ENCODE data around the gene ARL4A. TPM values are rescaled to one million over a fixed set of nuclear protein-coding genes. Genes with fewer than 3 reads are reported as not detected.

ARL4A gene
- total RNA-seq, 1 donor: 25.3 TPM

GRCh38 chr7:12692479-12693259 lies 5.2 kb downstream of the ARL4A start:
- Histone ChIP-seq H2AFZ (ENCODE audit: low read length) (no peak overlapping the region), H3K79me2 (ENCODE audit: insufficient read depth, low read length) (peaks cover 38% of the 10 kb centered on the region), H3K4me2 (ENCODE audit: insufficient read depth, low read length) (no peak overlapping the region), H3K4me1 (ENCODE audit: insufficient read depth, low read length) (peaks cover 14% of the 10 kb centered on the region), H4K20me1 (ENCODE audit: insufficient read depth, low read length) (no peaks in the 10 kb centered on the region), H3K36me3 (ENCODE audit: insufficient read depth, low read length) (no peaks in the 10 kb centered on the region), H3K27me3 (ENCODE audit: insufficient read depth, low read length) (no peaks in the 10 kb centered on the region), H3K4me3 (ENCODE audit: insufficient read depth, low read length) (no peak overlapping the region), H3K27ac (ENCODE audit: low read depth, low read length) (no peak overlapping the region), H3K9me3 (ENCODE audit: low read depth, low read length) (no peaks in the 10 kb centered on the region)
- TF ChIP-seq CTCF (IDR thresholded peaks at IDR 0.05; ENCODE audit: extremely low read depth, low read depth, low read length): no peak
- no peak for DNase-seq (ENCODE audit: insufficient read length, low spot score, missing footprints)

DNA sequence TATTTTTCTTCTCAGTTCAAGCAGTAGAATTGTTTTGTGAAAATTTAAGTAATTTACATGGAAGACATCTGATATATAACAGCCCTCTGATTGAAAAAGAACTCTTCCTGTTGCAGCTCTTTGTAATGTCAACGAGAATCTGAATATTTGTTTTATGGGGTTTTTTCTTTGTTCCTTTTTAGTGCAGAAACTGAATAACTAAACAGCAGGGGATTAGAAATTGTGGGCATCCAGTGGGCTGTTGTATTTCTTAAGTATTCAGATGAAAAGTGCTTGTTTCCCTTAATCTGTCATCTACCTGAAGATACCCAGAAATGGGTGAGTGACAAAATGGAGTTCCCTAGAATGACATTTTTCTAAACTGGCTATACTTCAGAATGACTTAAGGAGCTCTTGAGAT lies 7.4 kb downstream of the ARL4A start:
- Histone ChIP-seq H3K9me3 (ENCODE audit: low read depth, low read length) (no peaks in the 10 kb centered on the region), H4K20me1 (ENCODE audit: insufficient read depth, low read length) (no peaks in the 10 kb centered on the region), H3K4me3 (ENCODE audit: insufficient read depth, low read length) (no peak overlapping the region), H3K79me2 (ENCODE audit: insufficient read depth, low read length) (peaks cover 20% of the 10 kb centered on the region), H2AFZ (ENCODE audit: low read length) (no peak overlapping the region), H3K36me3 (ENCODE audit: insufficient read depth, low read length) (no peaks in the 10 kb centered on the region), H3K27me3 (ENCODE audit: insufficient read depth, low read length) (no peaks in the 10 kb centered on the region), H3K4me2 (ENCODE audit: insufficient read depth, low read length) (no peak overlapping the region), H3K27ac (ENCODE audit: low read depth, low read length) (no peak overlapping the region), H3K4me1 (ENCODE audit: insufficient read depth, low read length) (peaks cover 1% of the 10 kb centered on the region)
- DNase-seq (ENCODE audit: insufficient read length, low spot score, missing footprints): no peak
- no peak for TF ChIP-seq CTCF (IDR thresholded peaks at IDR 0.05; ENCODE audit: extremely low read depth, low read depth, low read length)

DNA sequence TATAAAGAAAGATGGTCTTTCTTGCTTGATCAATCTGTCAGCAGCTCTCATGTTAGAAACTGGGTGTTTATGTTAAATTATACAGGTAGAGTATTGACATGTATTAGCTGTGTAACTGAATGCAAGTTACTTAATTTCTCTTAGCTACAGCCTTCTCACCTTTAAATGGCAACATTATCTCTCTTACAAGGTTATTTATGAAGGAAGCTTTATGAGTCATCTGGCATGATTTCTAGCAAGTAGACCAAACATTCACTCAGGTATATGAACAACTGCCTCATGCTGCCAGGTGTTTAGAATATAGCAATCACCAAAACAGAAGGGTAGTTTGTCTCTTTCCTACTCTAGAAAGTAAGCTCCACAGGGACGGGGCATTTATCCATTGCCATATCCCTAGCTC lies 8.5 kb downstream of the ARL4A start:
- Histone ChIP-seq H4K20me1 (ENCODE audit: insufficient read depth, low read length) (no peaks in the 10 kb centered on the region), H3K79me2 (ENCODE audit: insufficient read depth, low read length) (peaks cover 8% of the 10 kb centered on the region), H3K27me3 (ENCODE audit: insufficient read depth, low read length) (no peaks in the 10 kb centered on the region), H2AFZ (ENCODE audit: low read length) (no peak overlapping the region), H3K36me3 (ENCODE audit: insufficient read depth, low read length) (no peaks in the 10 kb centered on the region), H3K4me1 (ENCODE audit: insufficient read depth, low read length) (no peaks in the 10 kb centered on the region), H3K27ac (ENCODE audit: low read depth, low read length) (no peak overlapping the region), H3K9me3 (ENCODE audit: low read depth, low read length) (no peaks in the 10 kb centered on the region), H3K4me3 (ENCODE audit: insufficient read depth, low read length) (no peak overlapping the region), H3K4me2 (ENCODE audit: insufficient read depth, low read length) (no peak overlapping the region)
- TF ChIP-seq CTCF (IDR thresholded peaks at IDR 0.05; ENCODE audit: extremely low read depth, low read depth, low read length): no peak
- DNase-seq (ENCODE audit: insufficient read length, low spot score, missing footprints): no peak

DNA sequence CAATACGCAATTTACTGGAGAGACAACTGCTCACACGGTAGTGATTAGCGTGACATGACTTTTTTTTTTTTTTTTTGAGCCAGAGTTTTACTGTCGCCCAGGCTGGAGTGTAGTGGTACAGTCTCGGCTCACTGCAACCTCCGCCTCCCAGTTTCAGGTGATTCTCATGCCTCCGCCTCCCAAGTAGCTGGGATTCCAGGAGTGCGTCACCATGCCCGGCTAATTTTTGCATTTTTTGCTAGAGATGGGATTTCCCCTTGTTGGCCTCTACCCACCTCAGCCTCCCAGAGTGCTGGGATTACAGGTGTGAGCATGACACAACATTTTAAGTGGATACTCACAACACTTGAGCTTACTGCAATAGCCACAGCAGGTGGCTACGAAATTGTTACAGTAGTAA lies 11.9 kb downstream of the ARL4A start:
- Histone ChIP-seq H3K4me3 (ENCODE audit: insufficient read depth, low read length) (no peak overlapping the region), H3K27me3 (ENCODE audit: insufficient read depth, low read length) (no peaks in the 10 kb centered on the region), H3K36me3 (ENCODE audit: insufficient read depth, low read length) (no peaks in the 10 kb centered on the region), H3K9me3 (ENCODE audit: low read depth, low read length) (no peaks in the 10 kb centered on the region), H2AFZ (ENCODE audit: low read length) (no peak overlapping the region), H3K27ac (ENCODE audit: low read depth, low read length) (no peak overlapping the region), H4K20me1 (ENCODE audit: insufficient read depth, low read length) (no peaks in the 10 kb centered on the region), H3K4me2 (ENCODE audit: insufficient read depth, low read length) (no peak overlapping the region), H3K79me2 (ENCODE audit: insufficient read depth, low read length) (no peaks in the 10 kb centered on the region), H3K4me1 (ENCODE audit: insufficient read depth, low read length) (no peaks in the 10 kb centered on the region)
- no peak for TF ChIP-seq CTCF (IDR thresholded peaks at IDR 0.05; ENCODE audit: extremely low read depth, low read depth, low read length)
- DNase-seq (ENCODE audit: insufficient read length, low spot score, missing footprints): no peak

Data from osteoblast (primary cell).